Fibroblast of villous mesenchyme (primary cell): Measurements from ENCODE around the gene TWF2. TPM values are rescaled to one million over a fixed set of nuclear protein-coding genes. Genes with fewer than 3 reads are reported as not detected.

Experiments
- DNase-seq: peaks from one replicate; pipeline ENCODE4 v3.0.0-alpha.2; 2010; ENCODE audit warnings: low read depth
- H3K4me3 ChIP-seq: 2 replicates; pipeline ENCODE4 v1.5.1; 2011; ENCODE audit warnings: low read depth, mild to moderate bottlenecking, low read length
- CTCF ChIP-seq: IDR thresholded peaks from 2 replicates; pipeline ENCODE4 v1.5.1; 2012; ENCODE audit warnings: low read depth, mild to moderate bottlenecking, low read length; ENCODE audit not compliant: insufficient read depth
- total RNA-seq: library from RNA; depleted of rRNA; stranded (reverse); fragments of >200 nt; gene quantifications from 2 replicates; pipeline ENCODE4 v1.2.3, GENCODE V29; 2012

TWF2 gene
- total RNA-seq, 1 donor = 75.6 TPM

GRCh38 chr3:52232279-52233107, 6.5 kb downstream of the TWF2 start:
- H3K4me3 ChIP-seq = no peak overlapping the region
- TF ChIP-seq CTCF = no peak
- no peak for DNase-seq

DNA sequence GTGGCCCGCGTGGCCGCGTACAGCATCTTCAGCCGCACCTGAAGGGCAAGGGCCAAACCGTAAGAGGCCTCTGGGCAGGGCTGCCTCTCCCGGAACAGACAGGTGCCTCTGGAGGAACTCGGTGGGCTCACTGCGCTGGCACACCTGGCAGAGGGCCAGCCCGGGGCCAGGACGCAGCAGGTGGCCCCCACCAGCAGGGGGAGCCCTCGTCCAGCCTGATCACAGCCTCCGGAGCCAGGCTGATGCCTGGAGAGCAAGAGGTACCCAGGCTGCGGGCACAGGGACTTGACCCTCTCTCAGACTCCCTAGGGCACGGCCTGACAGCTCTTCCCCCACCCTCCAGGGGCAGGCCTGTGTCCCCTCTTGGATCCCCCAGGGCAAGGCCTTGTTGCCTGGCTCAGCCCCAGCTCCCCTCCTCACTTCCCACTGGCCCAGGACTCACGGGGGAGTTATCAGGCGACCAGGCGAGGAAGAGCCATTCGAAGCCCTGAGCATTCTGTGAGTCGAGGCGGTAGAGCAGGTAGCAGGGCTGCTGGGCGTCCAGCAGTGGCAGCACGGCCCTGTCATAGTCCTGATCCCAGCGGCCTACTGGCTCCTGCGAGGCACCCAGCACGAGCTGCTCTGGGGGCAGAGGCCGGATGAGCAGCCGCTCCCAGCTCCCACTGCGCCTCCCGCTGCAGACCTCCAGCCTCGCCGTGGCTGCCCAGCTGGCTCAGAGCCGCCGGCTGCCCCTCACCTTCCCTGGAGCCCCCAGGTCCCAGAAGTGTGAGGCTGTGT, 7.3 kb downstream of the TWF2 start:
- peak; percentile 81 for TF ChIP-seq CTCF
- H3K4me3 ChIP-seq = no peak overlapping the region
- peak; percentile 51 for DNase-seq

DNA sequence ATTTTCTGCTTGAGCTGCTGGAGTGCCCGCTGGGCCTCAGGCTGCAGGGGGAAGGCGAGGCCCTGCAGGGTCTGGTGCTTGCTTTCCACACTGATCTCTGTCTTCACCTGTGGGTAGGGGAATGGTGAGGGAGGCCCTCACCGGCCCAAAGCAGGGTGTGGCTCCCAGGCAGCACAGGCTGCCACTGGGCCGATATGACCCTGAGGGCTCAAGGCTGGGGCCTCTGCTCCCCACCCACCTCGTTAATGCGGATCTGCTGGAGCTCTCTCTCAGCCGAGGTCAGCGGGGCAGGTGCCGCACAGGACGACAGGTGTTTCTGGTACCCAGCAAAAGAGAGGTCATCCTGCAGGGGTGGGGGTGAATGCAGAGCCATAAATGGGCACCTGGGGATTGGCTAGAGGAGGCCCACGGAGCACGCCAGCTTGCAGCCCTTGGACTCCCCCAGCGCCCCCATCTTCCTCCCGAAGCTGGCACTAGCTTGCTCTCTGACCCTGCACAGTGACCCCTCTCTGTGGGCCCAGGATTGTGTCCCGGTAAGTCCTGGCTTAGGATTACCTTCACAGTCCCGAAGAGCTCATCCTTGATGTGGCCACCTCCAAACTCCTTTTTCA, 8.0 kb downstream of the TWF2 start:
- no peak for TF ChIP-seq CTCF
- no peak for DNase-seq
- no peak overlapping the region for H3K4me3 ChIP-seq

GRCh38 chr3:52230461-52230860, 8.5 kb downstream of the TWF2 start:
- no peak for TF ChIP-seq CTCF
- DNase-seq = no peak
- H3K4me3 ChIP-seq = no peak overlapping the region

- no peak for DNase-seq
- no peak overlapping the region for H3K4me3 ChIP-seq
- TF ChIP-seq CTCF = no peak
These were observed 9.3 kb downstream of the TWF2 start for GRCh38 chr3:52229656-52230055.

DNA sequence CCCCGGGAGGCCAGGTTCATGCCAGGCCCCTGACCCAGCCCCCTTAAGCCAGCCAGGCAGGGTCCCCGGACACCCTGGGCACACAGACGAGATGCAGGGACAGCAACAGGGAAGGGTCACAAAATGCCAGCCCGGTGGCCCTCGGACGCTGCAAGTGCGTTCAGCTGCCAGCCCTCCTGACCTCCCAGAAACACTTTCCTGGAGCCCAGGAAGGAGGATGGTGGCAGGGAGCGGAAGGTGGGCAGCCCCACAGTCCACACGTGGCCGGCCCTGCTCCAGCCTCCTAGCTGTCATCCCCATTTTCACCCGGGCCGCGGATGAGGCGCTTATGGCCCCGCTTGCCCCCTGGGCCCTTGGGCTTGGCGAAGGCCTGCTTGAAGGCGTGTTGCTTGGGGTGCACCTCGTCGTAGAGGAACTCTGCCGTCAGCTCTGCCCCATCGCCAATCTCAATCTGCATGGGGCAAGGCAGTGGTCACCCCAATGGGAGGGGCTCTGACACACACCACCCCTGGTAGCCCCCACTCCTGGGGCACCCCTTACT, 10.1 kb downstream of the TWF2 start:
- TF ChIP-seq CTCF = no peak
- DNase-seq = no peak
- no peak overlapping the region for H3K4me3 ChIP-seq
